Fibroblast of skin of scalp (primary cell): Measurements from ENCODE around the gene RTL1.
A peak's percentile ranks its signal among the peaks of the same experiment; 100 is the strongest.

ENCODE experiments used
- DNase-seq: peaks from one replicate; pipeline ENCODE4 v3.0.0-alpha.2; 2013

The RTL1 gene

GRCh38 chr14:100881211-100882025 lies 22.1 kb downstream of the RTL1 start:
- no peak for DNase-seq

GRCh38 chr14:100880271-100881101 lies 23.0 kb downstream of the RTL1 start:
- no peak for DNase-seq

- no peak for DNase-seq
Measured at GRCh38 chr14:100879782-100880181, 23.7 kb downstream of the RTL1 start.

GRCh38 chr14:100879194-100879593 lies 24.3 kb downstream of the RTL1 start:
- no peak for DNase-seq

- DNase-seq, result no peak
Measured at GRCh38 chr14:100878271-100879146, 25.0 kb downstream of the RTL1 start.

- no peak for DNase-seq
Measured at GRCh38 chr14:100875861-100876590, 27.5 kb downstream of the RTL1 start.

- DNase-seq, result no peak
Measured at GRCh38 chr14:100875126-100875525, 28.4 kb downstream of the RTL1 start.

- DNase-seq, result no peak
Measured at GRCh38 chr14:100874411-100875091, 29.0 kb downstream of the RTL1 start.

- no peak for DNase-seq
Measured at GRCh38 chr14:100874051-100874410, 29.5 kb downstream of the RTL1 start.

- DNase-seq, result peak; percentile 22
Measured at GRCh38 chr14:100873096-100873482, 30.4 kb downstream of the RTL1 start.

- DNase-seq, result peak; percentile 32
Measured at GRCh38 chr14:100872259-100873095, 31.0 kb downstream of the RTL1 start.

GRCh38 chr14:100871234-100872186 lies 32.0 kb downstream of the RTL1 start:
- peak; percentile 83 for DNase-seq

- DNase-seq, result no peak
Measured at GRCh38 chr14:100868621-100869370, 34.7 kb downstream of the RTL1 start.

GRCh38 chr14:100867631-100868315 lies 35.7 kb downstream of the RTL1 start:
- DNase-seq, result no peak

- DNase-seq, result no peak
Measured at GRCh38 chr14:100866666-100867630, 36.6 kb downstream of the RTL1 start.
